HG02970 (cell line): ENCODE measurements around the gene OR5K1.

Experiments used
- ATAC-seq: cut with Tn5 transposase; IDR thresholded peaks from one replicate; pipeline ENCODE4 v1.9.1; 2021; ENCODE audit warnings: mild to moderate bottlenecking, moderate library complexity, moderate number of reproducible peaks; ENCODE audit not compliant: unreplicated experiment, low FRiP score

Gene OR5K1

DNA sequence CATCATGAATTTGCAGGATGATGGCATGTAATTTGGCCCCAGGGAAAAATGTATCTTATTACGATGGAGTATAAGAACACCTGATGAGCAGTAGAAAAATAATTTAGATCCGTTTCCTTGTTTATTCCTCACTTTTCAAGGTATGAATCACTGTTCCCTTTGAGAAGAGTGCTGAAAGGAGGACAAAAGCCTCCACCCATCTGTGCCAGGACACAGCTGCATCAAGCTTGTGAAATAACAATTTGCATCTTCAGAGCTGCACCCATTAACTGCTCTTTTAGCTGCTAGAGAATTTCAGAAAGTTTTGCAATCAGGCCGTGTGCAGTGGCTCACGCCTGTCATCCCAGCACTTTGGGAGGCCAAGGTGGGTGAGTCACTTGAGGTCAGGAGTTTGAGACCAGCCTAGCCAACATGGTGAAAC is 50.1 kb downstream of the OR5K1 start:
- no peak for ATAC-seq

DNA sequence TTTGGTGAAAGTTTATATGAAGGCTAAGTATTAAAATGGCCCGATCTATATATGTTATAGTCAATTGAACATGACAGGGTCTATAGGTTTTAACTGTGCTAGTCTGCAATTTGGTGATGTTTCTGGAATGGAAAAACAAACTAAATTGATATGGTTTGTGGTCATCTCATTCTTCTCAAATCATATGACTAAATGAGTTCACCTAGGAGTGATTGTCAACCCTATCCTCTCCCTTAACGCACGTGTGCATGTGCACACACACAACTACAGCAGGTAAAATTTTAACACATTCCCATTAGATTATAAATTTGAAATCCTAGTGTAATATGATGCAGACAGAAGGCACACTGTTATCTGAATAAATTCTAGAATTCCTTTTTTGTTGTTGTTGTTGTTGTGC is 50.7 kb downstream of the OR5K1 start:
- ATAC-seq, result no peak

DNA sequence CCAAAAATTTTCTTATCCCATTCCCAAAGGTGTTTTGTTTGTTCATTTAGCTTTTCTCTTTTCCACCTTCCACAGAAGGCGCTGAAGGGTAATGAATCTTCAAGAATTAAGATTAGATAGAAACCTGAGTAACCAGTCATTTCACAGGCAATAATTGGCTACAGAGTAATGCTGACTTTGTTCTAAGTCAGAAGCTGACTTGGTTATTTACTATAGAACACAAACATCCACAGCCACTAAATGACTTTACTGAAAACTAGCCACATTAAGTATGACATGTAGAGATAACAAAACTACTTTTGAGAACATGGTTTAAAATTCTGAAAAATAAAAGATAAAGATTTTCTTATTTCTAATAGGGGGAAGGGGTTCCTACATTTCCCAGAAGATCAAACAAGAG is 51.9 kb downstream of the OR5K1 start:
- ATAC-seq, result no peak

DNA sequence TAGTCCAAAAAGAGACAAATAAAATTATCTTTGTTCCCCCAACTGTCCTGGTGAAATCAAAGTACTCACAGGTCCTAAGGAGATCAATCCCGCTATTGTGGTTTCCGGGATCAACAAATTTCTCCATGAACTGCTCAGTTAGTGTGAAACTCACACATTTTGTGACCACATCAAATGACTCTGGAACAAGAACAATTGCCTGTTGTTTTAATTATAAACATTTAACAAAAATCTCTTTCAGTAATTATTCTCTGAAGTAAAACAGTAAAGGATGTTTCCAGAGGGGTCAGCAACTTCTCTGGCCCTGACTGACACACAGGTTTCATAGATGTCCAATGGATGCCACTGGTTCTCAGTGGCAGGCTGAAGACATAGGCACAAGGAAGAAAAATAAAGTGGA is 55.8 kb downstream of the OR5K1 start:
- no peak for ATAC-seq

DNA sequence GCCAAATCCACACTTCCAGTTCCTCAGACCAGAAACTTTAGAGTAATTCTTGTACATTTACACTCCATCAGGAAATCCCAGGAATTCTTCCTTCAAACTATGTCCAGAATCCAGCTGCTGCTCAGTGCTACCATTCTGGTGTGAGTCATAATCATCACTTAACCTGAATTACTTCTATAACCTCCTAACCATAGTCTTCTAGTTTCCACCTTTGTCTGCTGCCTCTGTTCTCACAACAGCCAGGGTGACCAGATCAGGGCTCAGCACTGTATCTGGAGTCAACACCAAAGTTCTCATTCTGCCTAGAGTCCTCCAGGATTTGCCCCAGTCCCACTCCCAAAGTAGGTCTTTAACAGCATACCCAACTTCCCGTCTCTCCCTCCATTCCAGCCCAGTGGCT is 56.4 kb downstream of the OR5K1 start:
- no peak for ATAC-seq

DNA sequence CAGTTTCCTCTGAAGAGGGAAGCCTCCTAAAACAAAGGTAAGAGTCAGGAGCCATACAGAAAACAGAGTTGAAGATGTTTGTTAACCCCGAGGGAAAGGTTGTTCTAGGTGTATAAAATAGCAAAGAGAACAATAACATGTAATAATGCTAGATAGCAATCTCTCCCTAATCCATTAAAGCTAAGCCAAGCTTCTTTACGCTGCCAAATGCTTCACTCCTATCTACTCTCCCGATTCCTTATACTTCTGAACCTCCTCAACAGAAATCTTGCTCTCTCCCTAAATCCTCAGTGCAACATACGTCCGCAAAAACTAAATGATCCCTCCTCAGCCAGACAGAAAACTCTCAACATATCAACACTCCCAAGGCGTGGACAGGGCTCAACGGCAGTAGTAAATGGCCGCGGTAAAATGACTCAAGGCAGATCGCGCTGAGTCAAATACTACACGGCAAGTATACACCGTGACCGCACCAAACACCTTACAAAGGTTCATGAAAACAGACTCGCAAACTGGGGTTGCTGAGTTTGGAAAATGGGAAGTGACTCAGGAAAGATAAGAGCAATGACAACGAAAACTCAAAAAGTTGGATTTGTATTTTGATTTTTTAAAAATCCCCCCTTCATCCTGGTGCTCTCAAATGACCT is 59.0 kb downstream of the OR5K1 start:
- ATAC-seq, result peak; percentile 36
